Left ventricle myocardium inferior (tissue), 1 donor: ENCODE data around the gene NEK7. TPM values are rescaled to one million over a fixed set of nuclear protein-coding genes. Genes with fewer than 3 reads are reported as not detected.

Source experiments
- DNase-seq: peaks from one replicate; pipeline ENCODE4 v3.0.0-alpha.2; 2020
- H3K27ac ChIP-seq: fragments of 200-600 bp; replicated peaks from 2 replicates; pipeline ENCODE4 v1.8.0; 2021
- H3K27me3 ChIP-seq: fragments of 200-600 bp; 2 replicates; pipeline ENCODE4 v1.8.0; 2021; ENCODE audit warnings: low read depth
- H3K36me3 ChIP-seq: fragments of 200-600 bp; 2 replicates; pipeline ENCODE4 v1.8.0; 2021
- H3K4me1 ChIP-seq: fragments of 200-600 bp; 2 replicates; pipeline ENCODE4 v1.8.0; 2021
- H3K4me3 ChIP-seq: fragments of 200-600 bp; 2 replicates; pipeline ENCODE4 v1.8.0; 2021; ENCODE audit warnings: mild to moderate bottlenecking, moderate library complexity
- H3K9me3 ChIP-seq: fragments of 200-600 bp; replicated peaks from 2 replicates; pipeline ENCODE4 v1.8.0; 2021
- CTCF ChIP-seq: fragments of 200-600 bp; IDR thresholded peaks from 2 replicates; pipeline ENCODE4 v1.8.0; 2021; ENCODE audit warnings: antibody characterized with exemption, mild to moderate bottlenecking, borderline replicate concordance
- intact Hi-C: fragments of 100-400 bp; cut with micrococcal nuclease; formaldehyde crosslinking; loops from one replicate; pipeline ENCODE4 v1.11.0; 2022
- total RNA-seq: library from RNA; stranded (reverse); fragmentation: NEBNext Ultra II Directional; extraction: Animal tissue kit (Norgen Biotek cat#: 25700); gene quantifications from one replicate; pipeline ENCODE4 v1.2.1, GENCODE V29; 2021
- donor health status: DM: no; HTN: yes; CAD: no; lungs with severe emphysema.

The NEK7 gene
- total RNA-seq, 1 donor from 2014 or later = 254 TPM

- TF ChIP-seq CTCF = no peak
- no peak for DNase-seq
- intact Hi-C loops = loop anchor here (5.0 kb wide), 1 partner anchor 271 kb away; no protein-coding TSS in a partner anchor
- Histone ChIP-seq H3K4me3 (no peak overlapping the region), H3K9me3 (no peaks in the 10 kb centered on the region), H3K4me1 (no peaks in the 10 kb centered on the region), H3K27ac (no peak overlapping the region), H3K36me3 (no peaks in the 10 kb centered on the region), H3K27me3 (no peaks in the 10 kb centered on the region)
These were observed 201.1 kb downstream of the NEK7 start for GRCh38 chr1:198357937-198358336.

GRCh38 chr1:198359024-198359653, 202.3 kb downstream of the NEK7 start:
- Histone ChIP-seq H3K9me3 (no peaks in the 10 kb centered on the region), H3K4me1 (no peaks in the 10 kb centered on the region), H3K27me3 (no peaks in the 10 kb centered on the region), H3K4me3 (no peak overlapping the region), H3K27ac (no peak overlapping the region), H3K36me3 (no peaks in the 10 kb centered on the region)
- peak; percentile 66 for TF ChIP-seq CTCF
- intact Hi-C loops = loop anchor here (5.0 kb wide), 1 partner anchor 272 kb away; no protein-coding TSS in a partner anchor
- DNase-seq = no peak

- H3K36me3 ChIP-seq = no peaks in the 10 kb centered on the region
- no peaks in the 10 kb centered on the region for H3K4me1 ChIP-seq
- H3K27ac ChIP-seq = no peak overlapping the region
- TF ChIP-seq CTCF = no peak
- H3K27me3 ChIP-seq = no peaks in the 10 kb centered on the region
- intact Hi-C loops = no loop called here
- DNase-seq = no peak
- H3K9me3 ChIP-seq = no peaks in the 10 kb centered on the region
- no peak overlapping the region for H3K4me3 ChIP-seq
These were observed 203.5 kb downstream of the NEK7 start for GRCh38 chr1:198360208-198360729.

- H3K9me3 ChIP-seq = no peaks in the 10 kb centered on the region
- no peaks in the 10 kb centered on the region for H3K36me3 ChIP-seq
- H3K27me3 ChIP-seq = no peaks in the 10 kb centered on the region
- H3K4me1 ChIP-seq = no peaks in the 10 kb centered on the region
- TF ChIP-seq CTCF = no peak
- intact Hi-C loops = no loop called here
- no peak overlapping the region for H3K27ac ChIP-seq
- no peak overlapping the region for H3K4me3 ChIP-seq
- DNase-seq = no peak
These were observed 204.5 kb downstream of the NEK7 start for GRCh38 chr1:198361237-198361767.

- H3K4me3 ChIP-seq = no peak overlapping the region
- H3K36me3 ChIP-seq = no peaks in the 10 kb centered on the region
- no peaks in the 10 kb centered on the region for H3K4me1 ChIP-seq
- H3K27me3 ChIP-seq = no peaks in the 10 kb centered on the region
- no peak for DNase-seq
- intact Hi-C loops = no loop called here
- H3K27ac ChIP-seq = no peak overlapping the region
- H3K9me3 ChIP-seq = peaks cover 14% of the 10 kb centered on the region
- no peak for TF ChIP-seq CTCF
These were observed 206.9 kb downstream of the NEK7 start for GRCh38 chr1:198363625-198364151.
